H1 (cell line): ENCODE measurements around the gene RSF1. TPM values are rescaled to one million over a fixed set of nuclear protein-coding genes. Genes with fewer than 3 reads are reported as not detected.

Experiments used
- CTCF ChIA-PET: fragments of 300-600 bp; sonication (Branson Sonifier 250); formaldehyde crosslinking; loops from one replicate; lab custom pipeline; 2021; ENCODE audit not compliant: partially characterized antibody; lab: Charles Lee
- POLR2A ChIA-PET: fragments of 300-600 bp; sonication (Branson Sonifier 250); formaldehyde crosslinking; loops from one replicate; lab custom pipeline; 2021; ENCODE audit warnings: inconsistent platforms; ENCODE audit not compliant: partially characterized antibody; lab: Charles Lee
- DNase-seq, 2 experiments: peaks; one replicate each; pipeline versions ENCODE4 v3.0.0 to v3.0.0-alpha.2; 2010 to 2022; ENCODE audit warnings: low spot score in 2 of 2, low read depth in 1 of 2, mixed read lengths in 1 of 2
- FAIRE-seq: peaks from 2 replicates; lab custom pipeline; 2011; peaks lifted over from hg19 to GRCh38; lab: Jason Lieb, UNC
- H2AFZ ChIP-seq: 2 replicates; pipeline ENCODE4 v1.8.1; 2012; ENCODE audit warnings: low read length, inconsistent platforms
- H2AK5ac ChIP-seq: 2 replicates; pipeline ENCODE4 v1.6.1; 2013; ENCODE audit warnings: low read depth, low read length
- H2BK120ac ChIP-seq: replicated peaks from 2 replicates; pipeline ENCODE3; 2013; ENCODE audit warnings: low read depth, low read length, inconsistent platforms
- H2BK12ac ChIP-seq: 2 replicates; pipeline ENCODE4 v1.6.1; 2013; ENCODE audit warnings: low read depth, low read length
- H2BK15ac ChIP-seq: 2 replicates; pipeline ENCODE4 v1.6.1; 2013; ENCODE audit warnings: low read length
- H2BK20ac ChIP-seq: 2 replicates; pipeline ENCODE4 v1.6.1; 2013; ENCODE audit warnings: low read length
- H2BK5ac ChIP-seq: 2 replicates; pipeline ENCODE4 v1.6.1; 2013; ENCODE audit warnings: low read depth, low read length
- H3K14ac ChIP-seq: 2 replicates; pipeline ENCODE4 v1.6.1; 2013; ENCODE audit warnings: inconsistent platforms; ENCODE audit not compliant: insufficient read length
- H3K18ac ChIP-seq: 2 replicates; pipeline ENCODE4 v1.6.1; 2013; ENCODE audit warnings: low read length; ENCODE audit errors: extremely low read depth
- H3K23ac ChIP-seq: 2 replicates; pipeline ENCODE4 v1.6.1; 2013; ENCODE audit warnings: inconsistent platforms; ENCODE audit not compliant: insufficient read length
- H3K23me2 ChIP-seq: 2 replicates; pipeline ENCODE4 v1.6.1; 2013; ENCODE audit warnings: low read depth, low read length
- H3K27ac ChIP-seq: 2 replicates; pipeline ENCODE4 v1.6.1; 2011; ENCODE audit warnings: low read depth, low read length, inconsistent platforms
- H3K27me3 ChIP-seq, 4 experiments: replicated peaks in 1 of 4; 1 replicate in 1 of 4; 2 replicates in 3 of 4; pipeline versions ENCODE4 v1.6.1 to v1.8.1; 2011 to 2013; ENCODE audit warnings: low read length in 3 of 4, mild to moderate bottlenecking in 3 of 4, inconsistent platforms in 2 of 4, mixed read lengths in 2 of 4, moderate library complexity in 1 of 4; ENCODE audit not compliant: control insufficient read depth in 3 of 4, insufficient read depth in 3 of 4; ENCODE audit errors: extremely low read depth in 1 of 4
- H3K36me3 ChIP-seq, 4 experiments: 2 replicates each; pipeline versions ENCODE4 v1.6.1 to v1.8.1; 2011 to 2013; ENCODE audit warnings: mild to moderate bottlenecking in 4 of 4, low read length in 3 of 4, moderate library complexity in 2 of 4, control low read depth in 1 of 4, inconsistent platforms in 1 of 4; ENCODE audit not compliant: insufficient read depth in 4 of 4, control insufficient read depth in 2 of 4
- H3K4ac ChIP-seq: replicated peaks from 2 replicates; pipeline ENCODE3; 2013; ENCODE audit warnings: low read length, low read depth, mixed read lengths, inconsistent platforms; ENCODE audit not compliant: insufficient read length
- H3K4me1 ChIP-seq, 4 experiments: replicated peaks in 1 of 4; 1 replicate in 1 of 4; 2 replicates in 3 of 4; pipeline versions ENCODE4 v1.6.1 to v1.8.1; 2011 to 2013; ENCODE audit warnings: low read length in 3 of 4, inconsistent platforms in 2 of 4, mixed read lengths in 1 of 4; ENCODE audit not compliant: insufficient read depth in 4 of 4, control insufficient read depth in 3 of 4
- H3K4me2 ChIP-seq, 2 experiments: 2 replicates each; pipeline versions ENCODE4 v1.6.1 to v1.8.1; 2011 to 2013; ENCODE audit warnings: low read depth in 2 of 2, low read length in 2 of 2, control low read depth in 1 of 2, inconsistent platforms in 1 of 2, mild to moderate bottlenecking in 1 of 2; ENCODE audit not compliant: insufficient read depth in 1 of 2
- H3K4me3 ChIP-seq, 4 experiments: fragments of 200-600, 300-600 bp in 1 of 4; sonication (generic), shearing (Covaris generic), sonication (Bioruptor Twin) in 1 of 4; 2 replicates each; pipeline versions ENCODE4 v1.5.1 to v1.8.1; 2011 to 2016; ENCODE audit warnings: low read length in 4 of 4, low read depth in 3 of 4, control low read depth in 2 of 4, inconsistent platforms in 2 of 4, mild to moderate bottlenecking in 2 of 4, mixed read lengths in 1 of 4, moderate library complexity in 1 of 4; ENCODE audit not compliant: insufficient read depth in 2 of 4; ENCODE audit errors: extremely low read depth in 1 of 4
- H3K56ac ChIP-seq: replicated peaks from 2 replicates; pipeline ENCODE3; 2013; ENCODE audit warnings: low read depth, mild to moderate bottlenecking, mixed read lengths, low read length, inconsistent platforms; ENCODE audit not compliant: insufficient read length
- H3K79me1 ChIP-seq: 2 replicates; pipeline ENCODE4 v1.6.1; 2013; ENCODE audit warnings: low read depth, low read length, control low read depth
- H3K79me2 ChIP-seq, 2 experiments: 2 replicates each; pipeline versions ENCODE4 v1.6.1 to v1.8.1; 2012 to 2013; ENCODE audit warnings: low read length in 2 of 2, mild to moderate bottlenecking in 2 of 2, inconsistent platforms in 1 of 2; ENCODE audit not compliant: insufficient read depth in 2 of 2, control insufficient read depth in 1 of 2
- H3K9ac ChIP-seq, 4 experiments: replicated peaks in 1 of 4; 1 replicate in 1 of 4; 2 replicates in 3 of 4; pipeline versions ENCODE4 v1.6.1 to v1.8.1; 2011 to 2013; ENCODE audit warnings: low read depth in 3 of 4, low read length in 3 of 4, control low read depth in 2 of 4, mild to moderate bottlenecking in 2 of 4, moderate library complexity in 2 of 4, inconsistent platforms in 1 of 4; ENCODE audit errors: extremely low read depth in 1 of 4
- H3K9me3 ChIP-seq, 2 experiments: 2 replicates each; pipeline versions ENCODE4 v1.6.1 to v1.8.1; 2012 to 2013; ENCODE audit warnings: mild to moderate bottlenecking in 2 of 2, moderate library complexity in 2 of 2, control low read depth in 1 of 2, inconsistent platforms in 1 of 2, low read depth in 1 of 2, low read length in 1 of 2, mixed read lengths in 1 of 2; ENCODE audit not compliant: insufficient read depth in 2 of 2
- H4K20me1 ChIP-seq, 2 experiments: replicated peaks in 1 of 2; 2 replicates each; pipeline versions ENCODE3 to v1.8.1; 2011 to 2013; ENCODE audit warnings: inconsistent platforms in 2 of 2, low read length in 2 of 2, mild to moderate bottlenecking in 1 of 2; ENCODE audit not compliant: insufficient read depth in 2 of 2, control insufficient read depth in 1 of 2
- H4K5ac ChIP-seq: 2 replicates; pipeline ENCODE4 v1.6.1; 2013; ENCODE audit warnings: low read length, low read depth, mixed read lengths, inconsistent platforms; ENCODE audit not compliant: insufficient read length
- H4K8ac ChIP-seq: 2 replicates; pipeline ENCODE4 v1.8.0; 2013; ENCODE audit warnings: mild to moderate bottlenecking, moderate library complexity, low read length, inconsistent platforms; ENCODE audit not compliant: insufficient read depth; ENCODE audit errors: extremely low read depth
- H4K91ac ChIP-seq: replicated peaks from 2 replicates; pipeline ENCODE3; 2013; ENCODE audit warnings: low read length, mixed read lengths, inconsistent platforms; ENCODE audit not compliant: insufficient read length
- BACH1 ChIP-seq: IDR thresholded peaks from 2 replicates; pipeline ENCODE4 v1.6.1; 2012; ENCODE audit warnings: low read length, improper control_type of control experiment
- BCL11A ChIP-seq, 2 experiments: IDR thresholded peaks; one replicate each; pipeline ENCODE4 v1.6.1; 2011; ENCODE audit warnings: low read depth in 2 of 2, low read length in 2 of 2, mild to moderate bottlenecking in 2 of 2
- CBX5 ChIP-seq: fragments of 300-800, 300-1000 bp; sonication (generic); IDR thresholded peaks from 2 replicates; pipeline ENCODE4 v1.7.1; 2016; ENCODE audit warnings: antibody characterized with exemption, low read length, low read depth
- CREB1 ChIP-seq: IDR thresholded peaks from 2 replicates; pipeline ENCODE4 v1.6.1; 2012; ENCODE audit warnings: inconsistent platforms
- JUN ChIP-seq: IDR thresholded peaks from 2 replicates; pipeline ENCODE4 v1.6.1; 2011; ENCODE audit warnings: low read depth, mild to moderate bottlenecking, improper control_type of control experiment, low read length
- MAFK ChIP-seq: IDR thresholded peaks from 2 replicates; pipeline ENCODE4 v1.6.1; 2012; ENCODE audit warnings: low read depth, mild to moderate bottlenecking, improper control_type of control experiment, low read length
- SIRT6 ChIP-seq: IDR thresholded peaks from one replicate; pipeline ENCODE4 v1.7.1; 2012; ENCODE audit warnings: low read length, inconsistent platforms
- SIX5 ChIP-seq: IDR thresholded peaks from 2 replicates; pipeline ENCODE4 v1.6.1; 2011; ENCODE audit warnings: mild to moderate bottlenecking, low read depth, low read length
- SP4 ChIP-seq: IDR thresholded peaks from 2 replicates; pipeline ENCODE4 v1.6.1; 2012; ENCODE audit warnings: low read length, inconsistent platforms
- ZNF274 ChIP-seq: IDR thresholded peaks from 2 replicates; pipeline ENCODE4 v1.7.0; 2012; ENCODE audit warnings: low read length, borderline replicate concordance; ENCODE audit errors: extremely low read depth
- WGBS, 2 experiments: shearing (Covaris generic) in 1 of 2; methylation state at CpG; one replicate each; pipeline versions ENCODE4 v1.1.6 to v1.1.7; 2013 to 2015; ENCODE audit warnings: low lambda C conversion rate in 2 of 2, mixed read lengths in 2 of 2, inconsistent platforms in 1 of 2, low coverage in 1 of 2, missing lambda C conversion rate in 1 of 2; ENCODE audit not compliant: insufficient replicate concordance in 2 of 2, insufficient coverage in 1 of 2, insufficient read length in 1 of 2; ENCODE audit errors: extremely low coverage in 1 of 2, missing lambda C conversion rate in 1 of 2; 5-methylcytosine and 5-hydroxymethylcytosine counted together
- polyA plus RNA-seq, 7 experiments: library from polyadenylated mRNA; depleted of rRNA in 3 of 7; stranded (reverse) in 5 of 7; unstranded in 2 of 7; fragments of >200 nt in 5 of 7; fragments of 200-250 nt in 2 of 7; gene quantifications; 1 replicate in 5 of 7; 2 replicates in 1 of 7; 4 replicates in 1 of 7; pipeline versions ENCODE4 v1.2.1 to v1.2.3, GENCODE V29; 2011 to 2013; ENCODE audit warnings: missing spikeins in 2 of 7, mixed read lengths in 2 of 7
- total RNA-seq: library from RNA; stranded (reverse); fragmentation: NEBNext Ultra II Directional; extraction: Animal tissue kit (Norgen Biotek cat#: 25700); gene quantifications from 2 replicates; pipeline ENCODE4 v1.2.1, GENCODE V29; 2021

Gene RSF1
- total and polyA plus RNA-seq, 2 of the 8 experiments (the other 6 are each of a cell fraction or from before 2014, with no cell fraction given): 17.8 to 87.9 TPM

GRCh38 chr11:77660947-77661346 is 159.6 kb downstream of the RSF1 start:
- H3K23ac ChIP-seq: no peak overlapping the region
- no peak overlapping the region for H3K27ac ChIP-seq
- H2BK20ac ChIP-seq: no peak overlapping the region
- no peak overlapping the region for H2BK5ac ChIP-seq
- TF ChIP-seq SIRT6: no peak
- no peak for TF ChIP-seq MAFK
- no peak for TF ChIP-seq BCL11A (IDR thresholded peaks at IDR 0.05; ENCODE audit: low read depth in 2 of 2, low read length in 2 of 2)
- TF ChIP-seq ZNF274: no peak
- no peak for TF ChIP-seq JUN
- TF ChIP-seq SIX5: no peak
- TF ChIP-seq SP4: no peak
- TF ChIP-seq CBX5: no peak
- no peak for TF ChIP-seq BACH1
- TF ChIP-seq CREB1: no peak
- peaks cover 0 to 5% (median 0%) of the 10 kb centered on the region in 4 experiments; a peak in 3 of 8 replicates for H3K36me3 ChIP-seq
- no peak for FAIRE-seq
- POLR2A ChIA-PET: interaction anchor here (0.6 to 1.2 kb wide), 2 partner anchors 75 to 227 kb away, joined by 3 to 4 read pairs; no protein-coding TSS in a partner anchor
- H2BK120ac ChIP-seq: no peak overlapping the region
- no peak overlapping the region for H4K5ac ChIP-seq
- no peak overlapping the region for H3K4ac ChIP-seq
- no peaks in the 10 kb centered on the region for H3K4me1 ChIP-seq
- WGBS, 2 experiments: 94% methylated on average over 1 of the region's 1 CpG; no CpG with 5 or more reads in 1 of the 2 experiments
- H2BK15ac ChIP-seq: no peak overlapping the region
- DNase-seq: no peak
- CTCF ChIA-PET: no interaction called here
- H3K79me2 ChIP-seq: no peaks in the 10 kb centered on the region
- H3K9me3 ChIP-seq: no peaks in the 10 kb centered on the region
- no peaks in the 10 kb centered on the region; the same call in 1 of the 2 replicates for H3K23me2 ChIP-seq
- H3K56ac ChIP-seq: no peak overlapping the region
- H4K8ac ChIP-seq: no peak overlapping the region
- no peak overlapping the region for H3K14ac ChIP-seq
- no peak overlapping the region for H3K18ac ChIP-seq
- no peaks in the 10 kb centered on the region for H3K79me1 ChIP-seq
- H2AK5ac ChIP-seq: no peak overlapping the region
- H4K20me1 ChIP-seq: no peaks in the 10 kb centered on the region
- no peak overlapping the region for H2AFZ ChIP-seq
- no peak overlapping the region for H3K4me2 ChIP-seq
- no peaks in the 10 kb centered on the region for H3K27me3 ChIP-seq
- no peak overlapping the region for H2BK12ac ChIP-seq
- H3K9ac ChIP-seq: no peak overlapping the region
- H4K91ac ChIP-seq: no peak overlapping the region
- H3K4me3 ChIP-seq: no peak overlapping the region
